Gastroesophageal sphincter (tissue), 4 donors: Measurements from ENCODE around the gene C6. TPM values are rescaled to one million over a fixed set of nuclear protein-coding genes. Genes with fewer than 3 reads are reported as not detected.

Experiments
- ATAC-seq: fragments of 150-250 bp; one replicate; pipeline ENCODE4 v1.9.1; 2016; ENCODE audit warnings: mild to moderate bottlenecking, moderate library complexity
- H3K27ac ChIP-seq, 4 donors: fragments of 200-600 bp; sonication (generic) in 3 of 4; 1 replicate in 3 of 4; 2 replicates in 1 of 4; pipeline ENCODE4 v1.5.1; 2016 to 2019
- H3K27me3 ChIP-seq: fragments of 200-600 bp; sonication (generic); one replicate; pipeline ENCODE4 v1.5.1; 2019
- H3K36me3 ChIP-seq, 2 donors: fragments of 200-600 bp; sonication (generic); one replicate each; pipeline ENCODE4 v1.5.1; 2019; ENCODE audit warnings: control low read depth in 1 of 2
- H3K4me1 ChIP-seq, 3 donors: fragments of 200-600 bp; sonication (generic); 1 replicate in 2 of 3; 2 replicates in 1 of 3; pipeline ENCODE4 v1.5.1; 2016 to 2019; ENCODE audit warnings: control low read depth in 2 of 3
- H3K4me3 ChIP-seq, 2 donors: fragments of 200-600 bp; sonication (generic); one replicate each; pipeline ENCODE4 v1.5.1; 2019; ENCODE audit warnings: mild to moderate bottlenecking in 1 of 2, moderate library complexity in 1 of 2
- H3K9me3 ChIP-seq, 3 donors: fragments of 200-600 bp; sonication (generic); one replicate each; pipeline ENCODE4 v1.5.1; 2017 to 2019; ENCODE audit warnings: control low read depth in 2 of 3
- EP300 ChIP-seq: sonication (generic); formaldehyde crosslinking; IDR thresholded peaks from one replicate; pipeline ENCODE4 v1.6.1; 2017; ENCODE audit warnings: antibody characterized with exemption, mild to moderate bottlenecking
- POLR2A ChIP-seq, 2 donors: fragments of 450-650 bp; IDR thresholded peaks; one replicate each; pipeline ENCODE4 v1.6.1; 2017; ENCODE audit warnings: antibody characterized with exemption in 2 of 2, mild to moderate bottlenecking in 2 of 2, moderate library complexity in 1 of 2
- POLR2AphosphoS5 ChIP-seq: sonication (generic); formaldehyde crosslinking; IDR thresholded peaks from one replicate; pipeline ENCODE4 v1.6.1; 2017; ENCODE audit warnings: antibody characterized with exemption
- WGBS, 2 donors: methylation state at CpG; one replicate each; pipeline ENCODE4 v1.1.5; 2018; ENCODE audit warnings: low coverage in 1 of 2; 5-methylcytosine and 5-hydroxymethylcytosine counted together
- total RNA-seq, 4 donors: library from RNA; depleted of rRNA; stranded (reverse); fragments of >200 nt; gene quantifications; one replicate each; pipeline ENCODE4 v1.1.0, GENCODE V29; 2016
- TF ChIP-seq, protein P1 (sequence below), 4 experiments: fragments of 200-600 bp in 2 of 4; fragments of 450-650 bp in 2 of 4; sonication (generic) in 1 of 4; IDR thresholded peaks; one replicate each; pipeline ENCODE4 v1.5.1; 2017 to 2019; ENCODE audit warnings: antibody characterized with exemption in 4 of 4, mild to moderate bottlenecking in 2 of 4, moderate library complexity in 2 of 4

C6 gene
- total RNA-seq, 4 donors from 2014 or later: 1.7 to 9.2 (median 3.5) TPM

DNA sequence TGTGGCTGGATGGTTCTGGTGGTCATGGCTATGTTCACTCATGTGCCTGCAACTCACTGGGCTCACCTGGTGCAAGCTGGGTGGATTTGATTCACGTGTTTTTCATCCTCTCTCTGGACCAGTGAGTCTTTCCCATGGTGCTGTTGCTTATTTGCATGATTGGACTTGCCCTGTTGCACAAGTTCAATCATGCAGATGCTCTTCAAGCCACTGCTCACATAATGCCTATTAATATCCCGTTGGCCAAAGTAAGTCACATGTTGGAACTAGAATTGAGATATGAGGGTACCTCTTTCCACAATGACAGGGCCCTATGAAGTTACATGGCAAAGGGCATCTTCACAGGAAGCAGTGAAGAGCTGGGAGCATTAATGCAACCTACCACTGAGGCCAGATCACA, 115.7 kb downstream of the C6 start:
- ATAC-seq: no peak
- 68% methylated on average over 2 of the region's 2 CpGs; no CpG with 5 or more reads in 1 of the 2 donors for WGBS, 2 donors
- TF ChIP-seq EP300 (no peak), POLR2A (IDR thresholded peaks at IDR 0.05) (no peak), POLR2AphosphoS5 (no peak)
- TF ChIP-seq, protein P1, sequence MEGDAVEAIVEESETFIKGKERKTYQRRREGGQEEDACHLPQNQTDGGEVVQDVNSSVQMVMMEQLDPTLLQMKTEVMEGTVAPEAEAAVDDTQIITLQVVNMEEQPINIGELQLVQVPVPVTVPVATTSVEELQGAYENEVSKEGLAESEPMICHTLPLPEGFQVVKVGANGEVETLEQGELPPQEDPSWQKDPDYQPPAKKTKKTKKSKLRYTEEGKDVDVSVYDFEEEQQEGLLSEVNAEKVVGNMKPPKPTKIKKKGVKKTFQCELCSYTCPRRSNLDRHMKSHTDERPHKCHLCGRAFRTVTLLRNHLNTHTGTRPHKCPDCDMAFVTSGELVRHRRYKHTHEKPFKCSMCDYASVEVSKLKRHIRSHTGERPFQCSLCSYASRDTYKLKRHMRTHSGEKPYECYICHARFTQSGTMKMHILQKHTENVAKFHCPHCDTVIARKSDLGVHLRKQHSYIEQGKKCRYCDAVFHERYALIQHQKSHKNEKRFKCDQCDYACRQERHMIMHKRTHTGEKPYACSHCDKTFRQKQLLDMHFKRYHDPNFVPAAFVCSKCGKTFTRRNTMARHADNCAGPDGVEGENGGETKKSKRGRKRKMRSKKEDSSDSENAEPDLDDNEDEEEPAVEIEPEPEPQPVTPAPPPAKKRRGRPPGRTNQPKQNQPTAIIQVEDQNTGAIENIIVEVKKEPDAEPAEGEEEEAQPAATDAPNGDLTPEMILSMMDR (IDR thresholded peaks at IDR 0.05): no peak

DNA sequence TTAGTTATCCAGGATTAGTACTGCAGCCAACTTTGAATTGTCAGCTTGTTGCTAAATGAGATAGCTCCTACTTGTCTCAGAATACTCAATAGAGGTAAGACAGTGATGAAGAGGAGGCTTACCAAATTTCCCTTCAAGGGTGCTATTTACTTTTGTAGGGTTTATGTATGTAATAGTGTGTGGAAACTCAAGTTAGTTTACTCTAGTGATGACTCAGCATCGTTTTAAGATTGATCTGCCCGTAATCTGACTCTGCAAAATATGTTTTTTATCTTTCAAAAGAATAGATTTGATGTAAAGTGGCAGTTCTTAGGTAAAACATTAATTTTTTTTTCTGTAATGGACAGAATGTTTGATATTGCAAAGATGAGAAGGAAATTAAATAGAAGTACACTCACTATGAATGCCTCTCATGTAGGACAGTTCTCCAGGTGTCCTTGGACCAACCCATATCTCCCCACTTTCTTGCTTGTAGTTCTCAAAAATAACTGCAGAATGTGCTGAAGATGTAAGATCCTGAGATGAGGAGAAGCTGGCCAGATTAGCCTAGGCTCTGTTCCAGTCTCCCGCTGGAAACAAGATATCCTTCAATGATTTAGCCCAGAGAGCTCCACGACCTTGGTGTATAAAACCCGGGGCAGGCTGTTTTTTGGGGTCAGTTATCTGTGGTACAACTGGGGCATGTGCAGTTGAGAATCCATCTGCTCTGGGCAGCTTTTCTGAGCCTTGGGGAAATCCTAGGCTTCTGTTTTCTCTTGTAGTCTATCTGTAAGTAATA, 117.8 kb downstream of the C6 start:
- Histone ChIP-seq H3K27me3 (no peaks in the 10 kb centered on the region), H3K4me3 (no peak overlapping the region), H3K36me3 (no peaks in the 10 kb centered on the region), H3K27ac (no peak overlapping the region), H3K4me1 (peaks cover 0 to 5% (median 0%) of the 10 kb centered on the region in 3 donors), H3K9me3 (no peaks in the 10 kb centered on the region)
- 77 to 85% methylated on average over 3 to 5 of the region's 5 CpGs for WGBS, 2 donors
- TF ChIP-seq POLR2AphosphoS5 (no peak), POLR2A (IDR thresholded peaks at IDR 0.05) (no peak), EP300 (no peak)
- TF ChIP-seq, protein P1 (IDR thresholded peaks at IDR 0.05): no peak
- ATAC-seq: no peak

More for the DNA sequence above, 115.7 kb downstream of the C6 start:
- Histone ChIP-seq H3K4me1 (peaks cover 0 to 5% (median 0%) of the 10 kb centered on the region in 3 donors), H3K27me3 (no peaks in the 10 kb centered on the region), H3K27ac (no peak overlapping the region), H3K36me3 (no peaks in the 10 kb centered on the region), H3K4me3 (no peak overlapping the region), H3K9me3 (no peaks in the 10 kb centered on the region)

DNA sequence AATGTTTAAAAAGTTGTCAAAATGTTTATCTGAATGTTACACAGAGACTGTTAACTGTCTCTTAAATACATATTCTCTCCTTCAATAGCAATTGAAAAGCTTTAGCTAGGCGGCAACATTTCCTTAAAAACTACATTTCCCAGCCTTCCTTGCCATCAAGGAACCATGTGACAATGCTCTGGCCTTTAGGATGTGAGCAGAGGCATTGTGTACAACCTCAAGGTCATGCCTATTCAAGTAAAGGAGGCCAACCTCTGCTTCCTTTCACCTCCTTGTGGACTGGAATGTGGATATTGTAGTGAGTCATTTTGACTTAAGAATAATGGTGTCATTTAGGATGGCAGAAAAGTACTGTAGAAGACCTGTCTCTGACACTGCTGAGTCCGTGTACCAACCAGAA, 118.5 kb downstream of the C6 start:
- H3K9me3 ChIP-seq: no peaks in the 10 kb centered on the region
- ATAC-seq: no peak
- no peak overlapping the region for H3K4me3 ChIP-seq
- no peaks in the 10 kb centered on the region for H3K27me3 ChIP-seq
- no peaks in the 10 kb centered on the region for H3K36me3 ChIP-seq
- TF ChIP-seq POLR2A (IDR thresholded peaks at IDR 0.05): no peak
- no peak for TF ChIP-seq POLR2AphosphoS5
- TF ChIP-seq, protein P1 (IDR thresholded peaks at IDR 0.05): no peak
- no peak for TF ChIP-seq EP300
- H3K27ac ChIP-seq: no peak overlapping the region
- WGBS, 2 donors: 25 to 58% methylated on average over 1 to 2 of the region's 2 CpGs
- peaks cover 0 to 5% (median 0%) of the 10 kb centered on the region in 3 donors for H3K4me1 ChIP-seq

DNA sequence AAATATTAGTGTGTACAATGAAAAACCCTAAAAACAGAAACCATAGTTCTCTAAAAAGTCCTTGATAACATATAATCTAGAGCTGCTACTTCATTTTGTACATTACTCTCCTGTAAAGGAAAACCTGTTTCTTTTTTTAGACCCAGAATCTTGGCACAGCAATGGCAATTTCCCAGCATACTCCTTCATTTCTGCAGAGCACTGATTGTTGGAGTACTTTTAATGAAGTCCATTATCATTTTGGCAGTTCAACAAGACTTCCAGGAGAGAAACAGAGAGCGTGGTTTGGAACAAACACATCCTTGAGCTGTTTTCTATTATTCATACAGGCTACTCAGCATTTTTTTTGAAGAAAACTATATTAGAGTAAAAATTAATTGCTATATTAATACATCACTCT, 119.5 kb downstream of the C6 start:
- Histone ChIP-seq H3K4me3 (no peak overlapping the region), H3K9me3 (no peaks in the 10 kb centered on the region), H3K4me1 (peaks cover 0 to 5% (median 0%) of the 10 kb centered on the region in 3 donors), H3K36me3 (no peaks in the 10 kb centered on the region), H3K27ac (no peak overlapping the region), H3K27me3 (no peaks in the 10 kb centered on the region)
- ATAC-seq: no peak
- TF ChIP-seq POLR2A (IDR thresholded peaks at IDR 0.05): no peak
- TF ChIP-seq, protein P1 (IDR thresholded peaks at IDR 0.05): no peak
- TF ChIP-seq EP300: no peak
- TF ChIP-seq POLR2AphosphoS5: no peak
- WGBS, 2 donors: 0 to 22% methylated on average over 1 of the region's 1 CpG

Other genes starting within 250 kb of the C6 start
- gene MROH2B, start 142.2 kb downstream of the C6 start, total RNA-seq: not detected